ENCODE data around the gene DLGAP1. TPM values are rescaled to one million over a fixed set of nuclear protein-coding genes. Genes with fewer than 3 reads are reported as not detected.

The DLGAP1 gene
- total and polyA plus RNA-seq, 2 of the 8 experiments (the other 6 are each of a cell fraction or from before 2014, with no cell fraction given): 11.8 to 16.9 TPM

DNA sequence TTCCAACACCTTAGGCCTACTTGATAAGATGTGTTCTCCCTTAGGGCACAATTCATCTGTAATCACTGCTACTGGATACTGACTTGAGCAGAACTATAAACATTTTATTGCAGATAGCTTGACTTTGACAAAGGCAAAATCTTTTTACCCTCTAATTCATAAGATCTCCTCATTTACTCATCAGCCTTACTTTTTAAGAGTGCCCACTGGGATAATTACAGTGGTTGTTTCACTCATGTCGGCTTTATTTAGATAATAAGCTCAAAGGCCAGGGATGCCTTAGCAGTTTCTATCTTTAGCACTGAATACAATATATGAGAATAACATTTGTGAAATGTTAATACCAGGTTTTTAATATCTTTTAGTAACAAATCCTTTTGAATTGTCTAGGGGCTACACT lies 144.0 kb downstream of the DLGAP1 start:
- 91% methylated on average over 1 of the region's 1 CpG; no CpG with 5 or more reads in 1 of the 2 experiments for WGBS, 2 experiments (ENCODE audit: extremely low coverage in 1 of 2, insufficient coverage in 1 of 2, insufficient read length in 1 of 2, insufficient replicate concordance in 2 of 2, low coverage in 1 of 2, low lambda C conversion rate in 2 of 2, missing lambda C conversion rate in 1 of 2)
- Histone ChIP-seq H3K36me3 (ENCODE audit: control insufficient read depth in 2 of 4, insufficient read depth in 4 of 4, low read length in 3 of 4) (no peaks in the 10 kb centered on the region), H4K91ac (replicated peaks; ENCODE audit: insufficient read length, low read length) (no peak overlapping the region), H4K20me1 (replicated peaks in 1 of 2; ENCODE audit: control insufficient read depth in 1 of 2, insufficient read depth in 2 of 2, low read length in 2 of 2) (peaks cover 0 to 2% of the 10 kb centered on the region in 2 experiments), H3K9me3 (ENCODE audit: insufficient read depth in 2 of 2, low read depth in 1 of 2, low read length in 1 of 2) (no peaks in the 10 kb centered on the region), H3K4me3 (ENCODE audit: extremely low read depth in 1 of 4, insufficient read depth in 2 of 4, low read depth in 3 of 4, low read length in 4 of 4) (no peak overlapping the region), H4K5ac (ENCODE audit: insufficient read length, low read depth, low read length) (no peak overlapping the region), H3K27me3 (replicated peaks in 1 of 4; ENCODE audit: control insufficient read depth in 3 of 4, extremely low read depth in 1 of 4, insufficient read depth in 3 of 4, low read length in 3 of 4) (no peaks in the 10 kb centered on the region), H4K8ac (ENCODE audit: extremely low read depth, insufficient read depth, low read length) (no peak overlapping the region), H3K27ac (ENCODE audit: low read depth, low read length) (no peak overlapping the region), H2BK20ac (ENCODE audit: low read length) (no peak overlapping the region), H3K4me2 (ENCODE audit: insufficient read depth in 1 of 2, low read depth in 2 of 2, low read length in 2 of 2) (no peak overlapping the region), H3K23ac (ENCODE audit: insufficient read length) (no peak overlapping the region), H3K56ac (replicated peaks; ENCODE audit: insufficient read length, low read depth, low read length) (no peak overlapping the region), H3K79me2 (ENCODE audit: control insufficient read depth in 1 of 2, insufficient read depth in 2 of 2, low read length in 2 of 2) (peaks cover 0 to 10% of the 10 kb centered on the region in 2 experiments; a peak in 3 of 4 replicates), H2AK5ac (ENCODE audit: low read depth, low read length) (no peak overlapping the region), H3K18ac (ENCODE audit: extremely low read depth, low read length) (no peak overlapping the region), H3K79me1 (ENCODE audit: low read depth, low read length) (no peaks in the 10 kb centered on the region; the same call in 1 of the 2 replicates), H3K14ac (ENCODE audit: insufficient read length) (no peak overlapping the region), H2AFZ (ENCODE audit: low read length) (no peak overlapping the region), H3K9ac (replicated peaks in 1 of 4; ENCODE audit: extremely low read depth in 1 of 4, low read depth in 3 of 4, low read length in 3 of 4) (no peak overlapping the region), H2BK15ac (ENCODE audit: low read length) (no peak overlapping the region), H3K4ac (replicated peaks; ENCODE audit: insufficient read length, low read depth, low read length) (no peak overlapping the region), H3K4me1 (replicated peaks in 1 of 4; ENCODE audit: control insufficient read depth in 3 of 4, insufficient read depth in 4 of 4, low read length in 3 of 4) (peaks cover 0 to 17% (median 6%) of the 10 kb centered on the region in 4 experiments; a peak in 5 of 7 replicates), H2BK120ac (replicated peaks; ENCODE audit: low read depth, low read length) (no peak overlapping the region), H2BK5ac (ENCODE audit: low read depth, low read length) (no peak overlapping the region), H3K23me2 (ENCODE audit: low read depth, low read length) (no peaks in the 10 kb centered on the region; the same call in 1 of the 2 replicates), H2BK12ac (ENCODE audit: low read depth, low read length) (no peak overlapping the region)
- no peak for TF ChIP-seq RXRA (IDR thresholded peaks at IDR 0.05; ENCODE audit: insufficient read depth, low read depth, low read length)
- no peak for TF ChIP-seq EP300 (IDR thresholded peaks at IDR 0.05; ENCODE audit: borderline replicate concordance in 1 of 2, low read depth in 2 of 2, low read length in 2 of 2)
- no peak for TF ChIP-seq USF2 (IDR thresholded peaks at IDR 0.05; ENCODE audit: low read length)
- TF ChIP-seq SAP30 (IDR thresholded peaks at IDR 0.05; ENCODE audit: insufficient read depth, insufficient replicate concordance, low read length): no peak
- no peak for TF ChIP-seq CBX8 (IDR thresholded peaks at IDR 0.05; ENCODE audit: borderline replicate concordance, low read depth, low read length)
- TF ChIP-seq ASH2L (IDR thresholded peaks at IDR 0.05; ENCODE audit: low read length): no peak
- no peak for TF ChIP-seq POLR2AphosphoS5 (IDR thresholded peaks at IDR 0.05; ENCODE audit: low read depth, low read length)
- TF ChIP-seq BRCA1 (IDR thresholded peaks at IDR 0.05; ENCODE audit: low read depth, low read length): no peak
- TF ChIP-seq RAD21 (IDR thresholded peaks at IDR 0.05 in 1 of 2, conservative IDR thresholded peaks at IDR 0.05 in 1 of 2; ENCODE audit: low read depth in 2 of 2, low read length in 2 of 2): no peak
- CTCF ChIA-PET (ENCODE audit: partially characterized antibody): no interaction called here
- no peak for FAIRE-seq
- DNase-seq (ENCODE audit: low read depth in 1 of 2, low spot score in 2 of 2): no peak
- POLR2A ChIA-PET (ENCODE audit: partially characterized antibody): no interaction called here
